Mononuclear cell (primary cell): ENCODE measurements around the gene SEMA4A. TPM values are rescaled to one million over a fixed set of nuclear protein-coding genes. Genes with fewer than 3 reads are reported as not detected.
"Not testable (repeated sequence)": the region's sequence is repeated elsewhere in the genome, so short reads cannot be mapped to it uniquely, and the experiment has no call there.

ENCODE experiments used
- H3K27me3 ChIP-seq: 2 replicates; pipeline ENCODE4 v1.6.0; 2011; ENCODE audit warnings: low read length, control low read depth; ENCODE audit not compliant: insufficient read depth
- H3K4me1 ChIP-seq: 2 replicates; pipeline ENCODE4 v1.5.1; 2011; ENCODE audit warnings: mild to moderate bottlenecking, low read length, control low read depth; ENCODE audit not compliant: insufficient read depth
- H3K4me3 ChIP-seq: 2 replicates; pipeline ENCODE4 v1.5.1; 2011; ENCODE audit warnings: mild to moderate bottlenecking, low read length, moderate library complexity
- H3K9me3 ChIP-seq: 2 replicates; pipeline ENCODE4 v1.5.1; 2011; ENCODE audit warnings: low read depth, mild to moderate bottlenecking, control low read depth, low read length
- total RNA-seq: library from RNA; depleted of rRNA; stranded (reverse); fragments of >200 nt; gene quantifications from one replicate; pipeline ENCODE4 v1.2.3, GENCODE V29; 2012

SEMA4A gene
- total RNA-seq, 1 donor: 30.4 TPM

DNA sequence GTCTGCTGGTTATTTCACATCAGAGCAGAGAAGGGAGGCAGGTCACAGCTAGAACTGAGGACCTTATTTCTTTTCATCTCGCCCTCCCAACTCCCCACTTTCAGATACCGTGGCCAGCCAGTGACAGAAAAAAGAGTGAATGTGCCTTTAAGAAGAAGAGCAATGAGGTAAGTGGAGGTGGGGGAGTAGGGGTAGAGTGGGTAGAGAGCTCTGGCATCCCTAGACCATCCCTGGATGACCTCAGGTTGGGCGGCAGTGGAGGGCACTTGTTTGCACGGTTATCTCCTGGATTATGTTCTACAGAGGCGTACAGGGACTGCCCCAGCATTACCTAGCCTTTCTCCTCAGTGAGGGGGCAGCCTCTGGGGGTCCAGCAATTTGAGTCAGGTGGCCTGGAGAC lies 4.6 kb downstream of the SEMA4A start:
- H3K27me3 ChIP-seq: no peaks in the 10 kb centered on the region
- no peak overlapping the region for H3K4me3 ChIP-seq
- H3K9me3 ChIP-seq: no peaks in the 10 kb centered on the region
- peaks cover 53% of the 10 kb centered on the region for H3K4me1 ChIP-seq

- H3K4me1 ChIP-seq: peaks cover 32% of the 10 kb centered on the region
- H3K9me3 ChIP-seq: no peaks in the 10 kb centered on the region
- no peak overlapping the region for H3K4me3 ChIP-seq
- no peaks in the 10 kb centered on the region for H3K27me3 ChIP-seq
Measured at GRCh38 chr1:156160000-156160742, 6.8 kb downstream of the SEMA4A start.

- Histone ChIP-seq H3K4me3 (no peak overlapping the region), H3K4me1 (peaks cover 26% of the 10 kb centered on the region)
Measured at GRCh38 chr1:156160743-156161171, 7.4 kb downstream of the SEMA4A start.

DNA sequence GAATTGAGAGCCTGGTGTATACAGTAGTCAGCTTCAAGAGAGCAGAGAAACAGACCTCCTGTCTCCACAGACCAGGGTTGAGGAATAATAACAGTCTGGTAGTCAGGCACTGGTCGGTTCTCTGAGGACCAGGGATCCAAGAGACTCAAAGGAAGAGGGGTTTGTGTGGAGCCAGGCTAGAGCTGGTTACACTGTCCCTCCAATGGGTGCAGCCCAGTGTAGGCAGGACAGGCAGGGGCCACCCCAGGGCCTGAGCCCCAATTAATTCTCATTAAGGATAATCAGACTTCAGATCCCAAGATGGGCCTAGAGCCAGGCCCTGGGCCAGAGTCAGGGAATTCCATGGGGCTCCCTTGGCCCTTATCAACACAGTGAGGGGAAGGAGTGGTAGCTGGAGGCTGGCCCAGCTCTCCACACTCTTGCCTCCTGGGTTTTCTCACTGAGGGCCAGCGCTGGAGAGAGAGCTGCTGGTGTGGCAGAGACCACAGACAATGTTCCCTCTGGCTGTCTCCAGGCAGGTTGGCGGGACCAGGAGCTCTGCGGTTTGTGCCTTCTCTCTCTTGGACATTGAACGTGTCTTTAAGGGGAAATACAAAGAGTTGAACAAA lies 9.1 kb downstream of the SEMA4A start:
- Histone ChIP-seq H3K27me3 (no peaks in the 10 kb centered on the region), H3K4me1 (peaks cover 16% of the 10 kb centered on the region), H3K9me3 (no peaks in the 10 kb centered on the region), H3K4me3 (no peak overlapping the region)

More at GRCh38 chr1:156160743-156161171, 7.4 kb downstream of the SEMA4A start:
- Histone ChIP-seq H3K27me3 (no peaks in the 10 kb centered on the region), H3K9me3 (no peaks in the 10 kb centered on the region)

DNA sequence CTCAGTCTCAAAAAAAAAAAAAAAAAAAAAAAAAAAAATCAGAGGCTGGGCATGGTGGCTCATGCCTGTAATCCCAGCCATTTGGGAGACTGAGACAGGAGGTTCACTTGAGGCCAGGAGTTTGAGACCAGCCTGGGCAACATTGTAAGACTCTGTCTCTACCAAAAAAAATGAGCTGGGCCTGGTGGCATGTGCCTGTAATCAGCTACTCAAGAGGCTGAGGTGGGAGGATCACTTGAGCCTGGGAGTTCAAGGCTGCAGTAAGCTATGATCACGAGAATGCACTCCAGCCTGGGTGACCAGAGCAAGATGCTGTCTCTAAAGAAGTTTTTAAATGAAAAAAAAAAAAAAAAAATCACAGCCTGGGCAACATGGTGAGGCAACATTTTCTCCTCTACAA lies 10.3 kb downstream of the SEMA4A start:
- peaks cover 16% of the 10 kb centered on the region for H3K4me1 ChIP-seq
- no peaks in the 10 kb centered on the region for H3K27me3 ChIP-seq
- no peaks in the 10 kb centered on the region for H3K9me3 ChIP-seq
- H3K4me3 ChIP-seq: no peak overlapping the region

DNA sequence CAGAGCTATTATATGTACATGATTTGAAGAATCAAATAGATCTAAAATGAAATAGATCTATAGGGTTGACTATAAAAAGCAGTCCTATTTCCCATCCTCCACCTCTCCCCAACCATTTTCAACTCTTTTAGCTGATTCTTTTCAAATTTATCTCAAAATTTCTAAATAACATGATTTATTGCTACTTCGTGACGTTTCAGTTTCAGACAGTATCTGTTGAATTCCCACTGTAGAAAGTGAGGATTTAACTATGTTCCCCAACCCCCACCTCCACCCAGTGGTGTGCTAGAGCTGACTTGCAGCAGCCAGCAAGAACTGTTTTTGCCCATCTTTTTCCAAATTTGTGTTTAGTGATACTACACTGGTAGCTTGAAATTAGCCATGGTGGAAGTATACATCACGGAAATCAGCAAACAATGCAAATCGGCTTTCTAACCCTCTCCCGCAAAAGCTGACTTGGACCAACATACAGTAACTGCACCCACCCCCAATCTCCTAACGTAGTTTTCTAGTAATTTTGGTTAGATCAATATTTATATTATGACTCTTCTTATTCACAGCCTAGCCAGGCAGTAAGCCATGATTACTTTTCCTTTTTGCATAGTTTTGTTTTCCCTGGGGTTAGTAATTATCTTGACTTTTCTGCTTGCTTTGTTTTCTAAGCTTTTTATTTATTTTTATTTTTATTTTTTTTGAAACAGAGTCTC lies 10.9 kb downstream of the SEMA4A start:
- Histone ChIP-seq H3K9me3 (no peaks in the 10 kb centered on the region), H3K27me3 (no peaks in the 10 kb centered on the region), H3K4me3 (no peak overlapping the region), H3K4me1 (peaks cover 16% of the 10 kb centered on the region)

DNA sequence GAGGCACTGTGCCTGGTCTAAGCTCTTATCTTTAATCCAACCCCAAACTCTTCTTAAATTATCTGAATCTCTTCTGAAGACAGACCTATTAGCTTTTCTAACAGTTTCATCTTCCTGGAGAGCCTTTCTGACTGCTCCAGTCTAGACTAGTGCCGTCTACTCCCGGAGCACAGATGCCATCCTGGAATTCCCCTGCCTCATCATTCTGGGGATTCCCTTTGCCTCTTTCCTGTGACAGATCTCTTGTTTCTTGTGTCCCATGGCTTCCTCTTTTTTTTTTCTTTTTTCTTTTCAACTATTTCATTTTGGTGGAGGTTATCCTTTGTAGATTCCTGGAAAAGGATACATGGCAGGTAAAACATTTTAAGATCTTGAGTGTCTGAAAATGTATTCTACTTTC lies 11.7 kb downstream of the SEMA4A start:
- H3K4me1 ChIP-seq: peaks cover 8% of the 10 kb centered on the region
- no peak overlapping the region for H3K4me3 ChIP-seq
- H3K9me3 ChIP-seq: no peaks in the 10 kb centered on the region
- H3K27me3 ChIP-seq: no peaks in the 10 kb centered on the region

DNA sequence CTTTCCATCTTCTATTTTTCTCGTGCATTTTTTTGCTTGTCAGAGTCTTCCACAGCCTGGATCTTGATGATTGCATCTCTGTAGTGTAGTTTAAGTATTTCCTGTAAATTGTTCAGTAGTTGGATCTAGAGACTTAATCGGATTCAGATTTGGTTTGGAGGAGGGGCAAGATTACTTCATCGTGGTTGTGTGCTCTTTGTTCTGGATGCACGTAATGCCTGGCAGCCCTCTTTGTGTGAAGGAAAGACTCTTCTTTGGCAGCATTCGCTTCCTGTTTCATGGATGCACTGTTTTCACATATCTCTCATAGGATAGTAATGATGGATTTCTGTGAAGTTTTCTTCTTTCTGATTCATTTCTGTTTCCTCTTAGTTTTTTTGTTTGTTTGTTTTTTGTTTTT lies 14.2 kb downstream of the SEMA4A start:
- H3K9me3 ChIP-seq: no peaks in the 10 kb centered on the region
- no peak overlapping the region for H3K4me3 ChIP-seq
- no peaks in the 10 kb centered on the region for H3K4me1 ChIP-seq
- no peaks in the 10 kb centered on the region for H3K27me3 ChIP-seq

DNA sequence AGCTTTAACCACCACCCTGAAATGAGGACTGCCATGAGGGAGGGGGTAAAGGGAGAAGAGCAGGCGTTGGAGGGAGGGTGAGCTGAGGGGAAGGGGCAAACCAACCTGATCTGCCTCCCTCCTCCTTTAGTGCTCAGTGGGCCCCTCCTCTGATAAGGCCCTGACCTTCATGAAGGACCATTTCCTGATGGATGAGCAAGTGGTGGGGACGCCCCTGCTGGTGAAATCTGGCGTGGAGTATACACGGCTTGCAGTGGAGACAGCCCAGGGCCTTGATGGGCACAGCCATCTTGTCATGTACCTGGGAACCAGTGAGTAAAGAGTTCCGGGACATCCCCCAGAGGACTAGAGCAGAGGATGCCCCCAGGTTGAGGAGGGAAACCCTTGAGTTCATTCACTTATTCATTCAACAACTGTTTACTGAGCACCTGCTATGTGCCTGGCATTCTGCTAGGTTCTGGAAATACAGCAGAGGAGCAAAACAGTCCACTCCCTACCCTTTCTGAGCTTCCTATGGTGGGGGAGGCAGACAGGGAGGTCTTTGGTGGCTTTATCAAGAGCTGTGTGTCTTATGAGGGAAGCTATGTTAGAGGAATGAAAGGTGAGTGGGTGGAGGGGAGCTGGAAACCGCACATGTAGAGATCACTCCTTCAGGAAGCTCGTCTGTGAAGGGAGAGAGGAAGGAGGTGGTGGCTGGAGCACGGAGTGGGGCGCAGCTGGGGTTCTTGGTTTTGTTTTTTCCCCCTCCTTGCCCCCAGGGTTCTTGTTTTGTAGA lies 19.5 kb downstream of the SEMA4A start:
- H3K27me3 ChIP-seq: no peaks in the 10 kb centered on the region
- H3K4me1 ChIP-seq: peaks cover under 1% of the 10 kb centered on the region
- H3K9me3 ChIP-seq: no peaks in the 10 kb centered on the region
- H3K4me3 ChIP-seq: no peak overlapping the region

GRCh38 chr1:156176610-156177210 lies 23.3 kb downstream of the SEMA4A start:
- Histone ChIP-seq H3K4me3 (no peak overlapping the region), H3K4me1 (peaks cover 11% of the 10 kb centered on the region), H3K9me3 (no peaks in the 10 kb centered on the region), H3K27me3 (no peaks in the 10 kb centered on the region)

DNA sequence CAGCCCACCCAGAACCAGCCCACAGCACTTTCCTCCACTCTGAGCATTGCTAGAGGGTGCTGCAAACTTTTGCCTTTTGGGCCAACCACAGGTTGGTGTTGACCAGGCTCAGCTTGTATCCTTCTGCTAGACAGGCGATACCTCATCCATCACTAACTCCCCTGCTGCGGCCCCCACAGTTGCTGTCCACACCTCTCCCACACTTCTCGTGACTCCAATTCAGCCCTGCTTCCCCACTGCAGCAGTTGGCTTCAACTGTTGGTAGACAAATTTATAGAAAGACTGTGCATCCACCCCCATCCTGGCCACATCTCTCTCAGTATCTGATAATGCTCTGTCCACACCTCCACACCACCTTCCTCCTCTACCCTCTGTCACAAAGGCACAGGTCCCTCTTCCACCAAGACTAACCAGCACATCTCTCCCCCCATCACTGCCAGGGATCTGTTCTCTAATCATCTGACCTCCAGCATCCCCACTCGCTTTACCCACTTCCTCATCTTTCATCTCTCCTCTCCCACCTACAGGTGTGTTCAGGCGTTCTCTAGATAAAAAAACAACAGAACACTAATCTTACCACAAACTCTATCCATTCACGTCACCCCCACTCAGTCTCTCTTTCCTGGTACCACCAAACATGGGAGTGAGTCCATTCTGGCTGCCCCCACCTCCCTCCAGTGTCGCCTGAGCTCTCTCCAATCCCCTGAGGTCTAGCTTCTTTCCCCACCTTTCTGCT lies 24.7 kb downstream of the SEMA4A start:
- H3K4me1 ChIP-seq: peaks cover 11% of the 10 kb centered on the region
- H3K27me3 ChIP-seq: no peaks in the 10 kb centered on the region
- no peak overlapping the region for H3K4me3 ChIP-seq
- no peaks in the 10 kb centered on the region for H3K9me3 ChIP-seq

DNA sequence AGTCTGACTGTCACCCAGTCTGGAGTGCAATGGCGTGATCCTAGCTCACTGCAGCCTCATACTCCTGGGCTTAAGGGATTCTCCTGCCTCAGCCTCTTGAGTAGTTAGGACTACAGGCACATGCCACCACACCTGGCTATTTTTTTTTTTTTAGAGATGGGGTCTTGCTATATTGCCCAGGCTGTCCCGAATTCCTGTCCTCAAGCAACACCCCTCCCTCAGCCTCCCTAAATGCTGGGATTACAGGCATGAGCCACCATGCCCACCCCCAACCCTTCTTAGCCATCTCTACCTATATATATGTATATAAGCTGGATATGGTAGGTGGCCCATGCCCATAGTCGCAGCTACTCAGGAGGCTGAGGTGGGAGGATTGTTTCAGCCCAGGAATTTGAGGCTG lies 27.1 kb downstream of the SEMA4A start:
- H3K4me3 ChIP-seq: no peak overlapping the region
- H3K4me1 ChIP-seq: peaks cover 11% of the 10 kb centered on the region
- no peaks in the 10 kb centered on the region for H3K9me3 ChIP-seq
- no peaks in the 10 kb centered on the region for H3K27me3 ChIP-seq

- H3K9me3 ChIP-seq, H3K27me3 ChIP-seq: not testable (repeated sequence)
Measured at GRCh38 chr1:156181391-156181924, 28.1 kb downstream of the SEMA4A start.

More at GRCh38 chr1:156181391-156181924, 28.1 kb downstream of the SEMA4A start:
- H3K4me3 ChIP-seq: not testable (repeated sequence)
- peaks cover 11% of the 10 kb centered on the region for H3K4me1 ChIP-seq
